A549 (cell line): ENCODE data around the gene ROBO1.
"Not testable (repeated sequence)": the region's sequence is repeated elsewhere in the genome, so short reads cannot be mapped to it uniquely, and the experiment has no call there.

Experiments
- HDAC2 ChIP-seq: fragments of 200-600 bp; sonication (generic); IDR thresholded peaks from 2 replicates; pipeline ENCODE4 v1.6.1; 2016
- MAZ ChIP-seq: fragments of 150-350 bp; IDR thresholded peaks from 2 replicates; pipeline ENCODE4 v1.6.1; 2014; ENCODE audit warnings: antibody characterized with exemption, low read depth, low read length, borderline replicate concordance
- MYC ChIP-seq: IDR thresholded peaks from 2 replicates; pipeline ENCODE4 v1.6.1; 2012; ENCODE audit warnings: mild to moderate bottlenecking, inconsistent platforms, low read length, improper control_type of control experiment, borderline replicate concordance
- PHF8 ChIP-seq: fragments of 200-600 bp; sonication (generic); IDR thresholded peaks from 2 replicates; pipeline ENCODE4 v1.6.1; 2016; ENCODE audit warnings: low read depth, mild to moderate bottlenecking, antibody characterized with exemption, moderate library complexity, borderline replicate concordance
- POLR2A ChIP-seq: IDR thresholded peaks from 2 replicates; pipeline ENCODE4 v1.6.1; 2012; ENCODE audit warnings: mild to moderate bottlenecking, low read length
- RAD21 ChIP-seq, 2 experiments: fragments of >200 bp in 1 of 2; sonication (Bioruptor Twin) in 1 of 2; formaldehyde crosslinking in 1 of 2; IDR thresholded peaks in 1 of 2; conservative IDR thresholded peaks in 1 of 2; 2 replicates in 1 of 2; 3 replicates in 1 of 2; pipeline ENCODE4 v1.6.1; 2012 to 2018; ENCODE audit warnings: inconsistent platforms in 1 of 2
- SMC3 ChIP-seq: fragments of >200 bp; sonication (Bioruptor Twin); formaldehyde crosslinking; IDR thresholded peaks from 3 replicates; pipeline ENCODE4 v1.6.1; 2018; ENCODE audit warnings: inconsistent platforms
- ZSCAN20 ChIP-seq: fragments of 250-450 bp; sonication (Bioruptor Pico); IDR thresholded peaks from 2 replicates; pipeline ENCODE4 v1.8.0; 2022; ENCODE audit warnings: mild to moderate bottlenecking, moderate library complexity
- TF ChIP-seq, protein P1 (sequence below): fragments of >200 bp; sonication (Bioruptor Twin); formaldehyde crosslinking; IDR thresholded peaks from 3 replicates; pipeline ENCODE4 v1.5.1; 2016
- TF ChIP-seq, protein P2 (sequence below): fragments of 450-650 bp; IDR thresholded peaks from 2 replicates; pipeline ENCODE4 v1.6.1; 2014; ENCODE audit warnings: antibody characterized with exemption
- TF ChIP-seq, protein P3 (sequence below): IDR thresholded peaks from 2 replicates; pipeline ENCODE4 v1.6.1; 2012
- TF ChIP-seq, protein P4 (sequence below): fragments of 200-600 bp; sonication (generic); IDR thresholded peaks from 2 replicates; pipeline ENCODE4 v1.6.1; 2016; ENCODE audit warnings: antibody characterized with exemption, mild to moderate bottlenecking, moderate library complexity
- TF ChIP-seq, protein P5 (sequence below): fragments of 250-450 bp; sonication (Bioruptor Pico); IDR thresholded peaks from 2 replicates; pipeline ENCODE4 v1.5.0; 2021; ENCODE audit warnings: mild to moderate bottlenecking, moderate library complexity, borderline replicate concordance

DNA sequence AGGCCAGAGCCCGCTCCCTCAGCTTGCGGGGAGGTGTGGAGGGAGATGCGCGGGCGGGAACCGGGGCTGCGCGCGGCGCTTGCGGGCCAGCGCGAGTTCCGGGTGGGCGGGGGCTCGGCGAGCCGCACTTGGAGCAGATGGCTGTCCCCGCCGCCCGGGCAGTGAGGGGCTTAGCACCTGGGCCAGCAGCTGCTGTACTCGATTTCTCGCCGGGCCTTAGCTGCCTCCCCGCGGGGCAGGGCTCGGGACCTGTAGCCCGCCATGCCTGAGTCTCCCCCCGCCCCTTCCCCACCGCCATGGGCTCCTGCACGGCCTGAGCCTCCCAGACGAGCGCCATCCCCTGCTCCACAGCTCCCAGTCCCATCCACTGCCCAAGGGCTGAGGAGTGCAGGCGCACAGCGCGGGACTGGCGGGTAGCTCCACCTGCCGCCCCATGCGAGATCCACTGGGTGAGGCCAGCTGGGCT, 265.5 kb downstream of the ROBO1 start:
- TF ChIP-seq, protein P1, sequence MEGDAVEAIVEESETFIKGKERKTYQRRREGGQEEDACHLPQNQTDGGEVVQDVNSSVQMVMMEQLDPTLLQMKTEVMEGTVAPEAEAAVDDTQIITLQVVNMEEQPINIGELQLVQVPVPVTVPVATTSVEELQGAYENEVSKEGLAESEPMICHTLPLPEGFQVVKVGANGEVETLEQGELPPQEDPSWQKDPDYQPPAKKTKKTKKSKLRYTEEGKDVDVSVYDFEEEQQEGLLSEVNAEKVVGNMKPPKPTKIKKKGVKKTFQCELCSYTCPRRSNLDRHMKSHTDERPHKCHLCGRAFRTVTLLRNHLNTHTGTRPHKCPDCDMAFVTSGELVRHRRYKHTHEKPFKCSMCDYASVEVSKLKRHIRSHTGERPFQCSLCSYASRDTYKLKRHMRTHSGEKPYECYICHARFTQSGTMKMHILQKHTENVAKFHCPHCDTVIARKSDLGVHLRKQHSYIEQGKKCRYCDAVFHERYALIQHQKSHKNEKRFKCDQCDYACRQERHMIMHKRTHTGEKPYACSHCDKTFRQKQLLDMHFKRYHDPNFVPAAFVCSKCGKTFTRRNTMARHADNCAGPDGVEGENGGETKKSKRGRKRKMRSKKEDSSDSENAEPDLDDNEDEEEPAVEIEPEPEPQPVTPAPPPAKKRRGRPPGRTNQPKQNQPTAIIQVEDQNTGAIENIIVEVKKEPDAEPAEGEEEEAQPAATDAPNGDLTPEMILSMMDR, result not testable (repeated sequence)
- not testable (repeated sequence) for TF ChIP-seq HDAC2; MYC; MAZ; RAD21 (conservative IDR thresholded peaks at IDR 0.05 in 1 of 2, IDR thresholded peaks at IDR 0.05 in 1 of 2); PHF8; ZSCAN20 (CRISPR knock-in tag); SMC3; POLR2A
- TF ChIP-seq, protein P2, sequence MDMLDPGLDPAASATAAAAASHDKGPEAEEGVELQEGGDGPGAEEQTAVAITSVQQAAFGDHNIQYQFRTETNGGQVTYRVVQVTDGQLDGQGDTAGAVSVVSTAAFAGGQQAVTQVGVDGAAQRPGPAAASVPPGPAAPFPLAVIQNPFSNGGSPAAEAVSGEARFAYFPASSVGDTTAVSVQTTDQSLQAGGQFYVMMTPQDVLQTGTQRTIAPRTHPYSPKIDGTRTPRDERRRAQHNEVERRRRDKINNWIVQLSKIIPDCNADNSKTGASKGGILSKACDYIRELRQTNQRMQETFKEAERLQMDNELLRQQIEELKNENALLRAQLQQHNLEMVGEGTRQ, result not testable (repeated sequence)
- TF ChIP-seq, protein P3, sequence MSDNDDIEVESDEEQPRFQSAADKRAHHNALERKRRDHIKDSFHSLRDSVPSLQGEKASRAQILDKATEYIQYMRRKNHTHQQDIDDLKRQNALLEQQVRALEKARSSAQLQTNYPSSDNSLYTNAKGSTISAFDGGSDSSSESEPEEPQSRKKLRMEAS, result not testable (repeated sequence)
- TF ChIP-seq, protein P4, sequence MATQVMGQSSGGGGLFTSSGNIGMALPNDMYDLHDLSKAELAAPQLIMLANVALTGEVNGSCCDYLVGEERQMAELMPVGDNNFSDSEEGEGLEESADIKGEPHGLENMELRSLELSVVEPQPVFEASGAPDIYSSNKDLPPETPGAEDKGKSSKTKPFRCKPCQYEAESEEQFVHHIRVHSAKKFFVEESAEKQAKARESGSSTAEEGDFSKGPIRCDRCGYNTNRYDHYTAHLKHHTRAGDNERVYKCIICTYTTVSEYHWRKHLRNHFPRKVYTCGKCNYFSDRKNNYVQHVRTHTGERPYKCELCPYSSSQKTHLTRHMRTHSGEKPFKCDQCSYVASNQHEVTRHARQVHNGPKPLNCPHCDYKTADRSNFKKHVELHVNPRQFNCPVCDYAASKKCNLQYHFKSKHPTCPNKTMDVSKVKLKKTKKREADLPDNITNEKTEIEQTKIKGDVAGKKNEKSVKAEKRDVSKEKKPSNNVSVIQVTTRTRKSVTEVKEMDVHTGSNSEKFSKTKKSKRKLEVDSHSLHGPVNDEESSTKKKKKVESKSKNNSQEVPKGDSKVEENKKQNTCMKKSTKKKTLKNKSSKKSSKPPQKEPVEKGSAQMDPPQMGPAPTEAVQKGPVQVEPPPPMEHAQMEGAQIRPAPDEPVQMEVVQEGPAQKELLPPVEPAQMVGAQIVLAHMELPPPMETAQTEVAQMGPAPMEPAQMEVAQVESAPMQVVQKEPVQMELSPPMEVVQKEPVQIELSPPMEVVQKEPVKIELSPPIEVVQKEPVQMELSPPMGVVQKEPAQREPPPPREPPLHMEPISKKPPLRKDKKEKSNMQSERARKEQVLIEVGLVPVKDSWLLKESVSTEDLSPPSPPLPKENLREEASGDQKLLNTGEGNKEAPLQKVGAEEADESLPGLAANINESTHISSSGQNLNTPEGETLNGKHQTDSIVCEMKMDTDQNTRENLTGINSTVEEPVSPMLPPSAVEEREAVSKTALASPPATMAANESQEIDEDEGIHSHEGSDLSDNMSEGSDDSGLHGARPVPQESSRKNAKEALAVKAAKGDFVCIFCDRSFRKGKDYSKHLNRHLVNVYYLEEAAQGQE, result not testable (repeated sequence)
- TF ChIP-seq, protein P5, sequence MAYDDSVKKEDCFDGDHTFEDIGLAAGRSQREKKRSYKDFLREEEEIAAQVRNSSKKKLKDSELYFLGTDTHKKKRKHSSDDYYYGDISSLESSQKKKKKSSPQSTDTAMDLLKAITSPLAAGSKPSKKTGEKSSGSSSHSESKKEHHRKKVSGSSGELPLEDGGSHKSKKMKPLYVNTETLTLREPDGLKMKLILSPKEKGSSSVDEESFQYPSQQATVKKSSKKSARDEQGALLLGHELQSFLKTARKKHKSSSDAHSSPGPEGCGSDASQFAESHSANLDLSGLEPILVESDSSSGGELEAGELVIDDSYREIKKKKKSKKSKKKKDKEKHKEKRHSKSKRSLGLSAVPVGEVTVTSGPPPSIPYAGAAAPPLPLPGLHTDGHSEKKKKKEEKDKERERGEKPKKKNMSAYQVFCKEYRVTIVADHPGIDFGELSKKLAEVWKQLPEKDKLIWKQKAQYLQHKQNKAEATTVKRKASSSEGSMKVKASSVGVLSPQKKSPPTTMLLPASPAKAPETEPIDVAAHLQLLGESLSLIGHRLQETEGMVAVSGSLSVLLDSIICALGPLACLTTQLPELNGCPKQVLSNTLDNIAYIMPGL (CRISPR knock-in tag), result not testable (repeated sequence)
